ENCODE results near the gene FAM50A. TPM values are rescaled to one million over a fixed set of nuclear protein-coding genes. Genes with fewer than 3 reads are reported as not detected.

FAM50A gene
- total and polyA plus RNA-seq, 2 experiments from 2014 or later, result 81.8 to 147 TPM

DNA sequence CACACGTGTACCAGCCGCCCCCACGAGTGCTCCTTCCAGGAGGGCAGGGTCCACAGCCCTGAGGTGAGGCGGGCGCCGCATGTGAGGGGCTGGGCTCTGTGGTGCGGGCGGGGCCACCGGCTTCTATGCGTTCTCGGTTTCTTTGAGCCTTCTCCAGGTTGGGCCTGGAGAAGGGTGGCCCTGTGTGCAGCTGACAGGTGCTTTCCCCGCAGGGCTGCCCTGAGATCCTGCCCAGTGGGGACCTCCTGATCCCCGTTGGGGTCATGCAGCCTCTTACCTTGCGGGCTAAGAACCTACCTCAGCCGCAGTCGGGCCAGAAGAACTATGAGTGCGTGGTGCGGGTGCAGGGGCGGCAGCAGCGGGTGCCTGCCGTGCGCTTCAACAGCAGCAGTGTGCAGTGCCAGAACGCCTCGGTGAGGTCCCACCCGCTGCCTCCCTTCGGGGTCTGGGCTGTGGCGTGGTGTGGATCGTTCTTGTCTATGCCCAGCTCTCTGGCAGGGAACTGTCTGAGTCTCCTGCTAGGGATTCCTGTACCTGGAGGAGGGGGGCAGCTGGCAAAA lies 20.9 kb downstream of the FAM50A start:
- Histone ChIP-seq H3K27me3 (no peaks in the 10 kb centered on the region), H3K9me3 (ENCODE audit: low read depth) (no peaks in the 10 kb centered on the region), H3K4me3 (no peak overlapping the region), H3K36me3 (no peaks in the 10 kb centered on the region), H3K4me1 (ENCODE audit: low read depth) (no peaks in the 10 kb centered on the region), H3K27ac (no peak overlapping the region)
- TF ChIP-seq, protein P1, sequence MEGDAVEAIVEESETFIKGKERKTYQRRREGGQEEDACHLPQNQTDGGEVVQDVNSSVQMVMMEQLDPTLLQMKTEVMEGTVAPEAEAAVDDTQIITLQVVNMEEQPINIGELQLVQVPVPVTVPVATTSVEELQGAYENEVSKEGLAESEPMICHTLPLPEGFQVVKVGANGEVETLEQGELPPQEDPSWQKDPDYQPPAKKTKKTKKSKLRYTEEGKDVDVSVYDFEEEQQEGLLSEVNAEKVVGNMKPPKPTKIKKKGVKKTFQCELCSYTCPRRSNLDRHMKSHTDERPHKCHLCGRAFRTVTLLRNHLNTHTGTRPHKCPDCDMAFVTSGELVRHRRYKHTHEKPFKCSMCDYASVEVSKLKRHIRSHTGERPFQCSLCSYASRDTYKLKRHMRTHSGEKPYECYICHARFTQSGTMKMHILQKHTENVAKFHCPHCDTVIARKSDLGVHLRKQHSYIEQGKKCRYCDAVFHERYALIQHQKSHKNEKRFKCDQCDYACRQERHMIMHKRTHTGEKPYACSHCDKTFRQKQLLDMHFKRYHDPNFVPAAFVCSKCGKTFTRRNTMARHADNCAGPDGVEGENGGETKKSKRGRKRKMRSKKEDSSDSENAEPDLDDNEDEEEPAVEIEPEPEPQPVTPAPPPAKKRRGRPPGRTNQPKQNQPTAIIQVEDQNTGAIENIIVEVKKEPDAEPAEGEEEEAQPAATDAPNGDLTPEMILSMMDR (IDR thresholded peaks at IDR 0.05; ENCODE audit: low read depth, low read length), result no peak
- DNase-seq (ENCODE audit: low read depth in 1 of 2, low spot score in 1 of 2), result no peak

DNA sequence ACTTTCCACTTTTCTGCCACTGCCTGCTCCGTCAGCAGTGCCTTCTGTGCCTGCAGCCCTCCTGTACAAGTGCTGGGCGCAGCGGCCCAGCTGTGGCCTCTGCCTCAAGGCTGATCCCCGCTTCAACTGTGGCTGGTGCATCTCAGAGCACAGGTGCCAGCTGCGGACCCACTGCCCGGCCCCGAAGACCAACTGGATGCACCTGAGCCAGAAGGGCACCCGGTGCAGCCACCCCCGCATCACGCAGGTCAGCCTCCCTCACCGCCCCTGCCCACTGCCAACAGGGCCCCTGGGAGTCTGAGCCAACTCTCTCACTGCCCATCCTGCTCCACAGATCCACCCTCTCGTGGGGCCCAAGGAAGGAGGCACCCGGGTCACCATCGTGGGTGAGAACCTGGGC lies 21.7 kb downstream of the FAM50A start:
- Histone ChIP-seq H3K27ac (no peak overlapping the region), H3K36me3 (no peaks in the 10 kb centered on the region), H3K9me3 (ENCODE audit: low read depth) (no peaks in the 10 kb centered on the region), H3K4me1 (ENCODE audit: low read depth) (no peaks in the 10 kb centered on the region), H3K27me3 (no peaks in the 10 kb centered on the region), H3K4me3 (no peak overlapping the region)
- TF ChIP-seq, protein P1 (IDR thresholded peaks at IDR 0.05; ENCODE audit: low read depth, low read length), result no peak
- no peak for DNase-seq (ENCODE audit: low read depth in 1 of 2, low spot score in 1 of 2)

DNA sequence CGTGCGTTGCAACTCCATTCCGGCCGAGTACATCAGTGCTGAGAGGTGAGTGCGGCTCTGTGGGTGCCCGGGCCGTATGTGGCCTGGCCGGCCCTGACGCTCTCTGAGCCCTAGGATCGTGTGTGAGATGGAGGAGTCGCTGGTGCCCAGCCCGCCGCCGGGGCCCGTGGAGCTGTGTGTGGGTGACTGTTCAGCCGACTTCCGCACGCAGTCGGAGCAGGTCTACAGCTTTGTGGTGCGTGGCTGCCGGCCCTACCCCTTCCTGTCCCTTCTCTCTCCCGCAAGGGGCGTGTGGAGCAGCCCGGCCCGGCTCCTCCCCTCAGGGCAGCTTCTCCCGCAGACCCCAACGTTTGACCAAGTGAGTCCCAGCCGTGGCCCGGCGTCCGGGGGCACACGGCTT lies 22.1 kb downstream of the FAM50A start:
- DNase-seq (ENCODE audit: low read depth in 1 of 2, low spot score in 1 of 2), result no peak
- TF ChIP-seq, protein P1 (IDR thresholded peaks at IDR 0.05; ENCODE audit: low read depth, low read length), result no peak
- Histone ChIP-seq H3K9me3 (ENCODE audit: low read depth) (no peaks in the 10 kb centered on the region), H3K4me3 (no peak overlapping the region), H3K4me1 (ENCODE audit: low read depth) (no peaks in the 10 kb centered on the region), H3K27ac (no peak overlapping the region), H3K36me3 (no peaks in the 10 kb centered on the region), H3K27me3 (no peaks in the 10 kb centered on the region)

DNA sequence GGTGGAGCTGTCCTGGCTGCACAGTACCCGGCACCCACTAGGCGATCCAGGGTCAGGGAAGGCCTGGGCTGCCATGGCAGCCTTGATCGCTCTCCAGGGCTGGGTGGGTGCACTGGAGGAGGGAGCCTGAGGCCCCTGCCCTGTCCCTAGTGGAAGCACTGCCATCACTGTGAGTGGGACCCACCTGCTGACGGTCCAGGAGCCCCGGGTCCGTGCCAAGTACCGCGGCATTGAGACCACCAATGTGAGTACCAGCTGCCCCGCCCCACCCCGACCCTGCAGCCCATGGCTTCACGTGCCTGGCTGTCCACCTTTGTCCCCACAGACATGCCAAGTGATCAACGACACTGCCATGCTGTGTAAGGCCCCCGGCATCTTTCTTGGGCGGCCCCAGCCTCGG lies 23.0 kb downstream of the FAM50A start:
- TF ChIP-seq, protein P1 (IDR thresholded peaks at IDR 0.05; ENCODE audit: low read depth, low read length), result no peak
- no peaks in the 10 kb centered on the region for H3K36me3 ChIP-seq
- no peak overlapping the region for H3K4me3 ChIP-seq
- H3K4me1 ChIP-seq (ENCODE audit: low read depth), result no peaks in the 10 kb centered on the region
- no peak overlapping the region for H3K27ac ChIP-seq
- no peaks in the 10 kb centered on the region for H3K9me3 ChIP-seq (ENCODE audit: low read depth)
- H3K27me3 ChIP-seq, result no peaks in the 10 kb centered on the region
- DNase-seq (ENCODE audit: low read depth in 1 of 2, low spot score in 1 of 2), result no peak

DNA sequence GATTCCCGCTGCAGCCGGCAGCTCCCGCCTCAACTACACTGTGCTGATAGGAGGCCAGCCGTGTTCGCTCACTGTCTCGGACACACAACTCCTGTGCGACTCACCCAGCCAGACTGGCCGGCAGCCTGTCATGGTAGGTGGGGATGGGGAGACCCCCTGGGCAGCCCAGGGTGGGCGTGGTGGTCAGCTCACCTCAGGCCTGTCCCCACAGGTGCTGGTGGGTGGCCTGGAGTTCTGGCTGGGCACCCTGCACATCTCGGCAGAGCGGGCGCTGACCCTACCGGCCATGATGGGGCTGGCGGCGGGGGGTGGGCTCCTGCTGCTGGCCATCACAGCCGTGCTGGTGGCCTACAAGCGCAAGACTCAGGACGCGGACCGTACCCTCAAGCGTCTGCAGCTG lies 23.6 kb downstream of the FAM50A start:
- H3K27me3 ChIP-seq, result no peaks in the 10 kb centered on the region
- TF ChIP-seq, protein P1 (IDR thresholded peaks at IDR 0.05; ENCODE audit: low read depth, low read length), result no peak
- H3K4me1 ChIP-seq (ENCODE audit: low read depth), result no peaks in the 10 kb centered on the region
- H3K4me3 ChIP-seq, result no peak overlapping the region
- no peak overlapping the region for H3K27ac ChIP-seq
- H3K9me3 ChIP-seq (ENCODE audit: low read depth), result no peaks in the 10 kb centered on the region
- H3K36me3 ChIP-seq, result no peaks in the 10 kb centered on the region
- DNase-seq (ENCODE audit: low read depth in 1 of 2, low spot score in 1 of 2), result no peak

DNA sequence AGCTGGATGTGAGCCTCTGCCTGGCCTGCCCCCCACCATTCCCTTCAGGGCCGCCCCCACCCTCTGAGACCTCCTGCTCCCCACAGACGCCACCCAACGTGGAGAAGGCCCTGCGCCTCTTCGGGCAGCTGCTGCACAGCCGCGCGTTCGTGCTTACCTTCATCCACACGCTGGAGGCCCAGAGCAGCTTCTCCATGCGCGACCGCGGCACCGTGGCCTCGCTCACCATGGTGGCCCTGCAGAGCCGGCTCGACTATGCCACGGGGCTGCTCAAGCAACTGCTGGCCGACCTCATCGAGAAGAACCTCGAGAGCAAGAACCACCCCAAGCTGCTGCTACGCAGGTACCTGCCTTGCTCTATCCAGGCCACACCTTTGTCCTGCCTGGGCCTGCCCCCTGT lies 24.3 kb downstream of the FAM50A start:
- Histone ChIP-seq H3K27me3 (no peaks in the 10 kb centered on the region), H3K27ac (no peak overlapping the region), H3K9me3 (ENCODE audit: low read depth) (no peaks in the 10 kb centered on the region), H3K36me3 (no peaks in the 10 kb centered on the region), H3K4me3 (no peak overlapping the region), H3K4me1 (ENCODE audit: low read depth) (no peaks in the 10 kb centered on the region)
- DNase-seq (ENCODE audit: low read depth in 1 of 2, low spot score in 1 of 2), result no peak
- TF ChIP-seq, protein P1 (IDR thresholded peaks at IDR 0.05; ENCODE audit: low read depth, low read length), result no peak
